22Rv1 (cell line): Measurements from ENCODE around the gene CDKAL1.

ENCODE experiments used
- CTCF ChIP-seq: fragments of 450-650 bp; IDR thresholded peaks from 2 replicates; pipeline ENCODE4 v1.5.1; 2017; ENCODE audit warnings: mild to moderate bottlenecking
- ZFX ChIP-seq: fragments of 450-650 bp; IDR thresholded peaks from 2 replicates; pipeline ENCODE4 v1.6.1; 2017; ENCODE audit warnings: antibody characterized with exemption, borderline replicate concordance

DNA sequence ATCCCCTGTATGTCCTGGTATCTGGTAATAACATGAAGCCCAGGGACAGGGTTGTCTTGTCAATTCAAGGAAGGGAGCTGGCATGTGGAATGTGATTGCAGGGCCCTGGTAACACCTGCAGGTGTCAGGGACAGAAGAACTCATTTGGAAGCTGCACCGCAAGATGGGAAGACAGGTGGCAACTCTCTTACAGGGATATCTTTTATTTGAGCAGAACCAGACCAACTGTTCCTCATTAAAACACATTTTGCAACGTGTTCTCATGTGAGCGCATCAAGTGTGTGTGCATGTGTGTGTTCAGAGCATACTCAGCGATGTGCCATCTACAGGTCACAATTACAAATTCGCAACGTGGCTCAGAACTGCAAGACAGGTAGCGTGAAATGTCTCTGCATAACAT, 688.4 kb downstream of the CDKAL1 start:
- TF ChIP-seq CTCF (no peak), ZFX (no peak)
